ENCODE results near the gene ZBTB7C.

Gene ZBTB7C

GRCh38 chr18:48106498-48106897, 302.7 kb downstream of the ZBTB7C start:
- DNase-seq = no peak

GRCh38 chr18:48105317-48105716, 303.9 kb downstream of the ZBTB7C start:
- no peak for DNase-seq

GRCh38 chr18:48104705-48105104, 304.5 kb downstream of the ZBTB7C start:
- no peak for DNase-seq

- no peak for DNase-seq
Measured at GRCh38 chr18:48100651-48101165, 308.5 kb downstream of the ZBTB7C start.

DNA sequence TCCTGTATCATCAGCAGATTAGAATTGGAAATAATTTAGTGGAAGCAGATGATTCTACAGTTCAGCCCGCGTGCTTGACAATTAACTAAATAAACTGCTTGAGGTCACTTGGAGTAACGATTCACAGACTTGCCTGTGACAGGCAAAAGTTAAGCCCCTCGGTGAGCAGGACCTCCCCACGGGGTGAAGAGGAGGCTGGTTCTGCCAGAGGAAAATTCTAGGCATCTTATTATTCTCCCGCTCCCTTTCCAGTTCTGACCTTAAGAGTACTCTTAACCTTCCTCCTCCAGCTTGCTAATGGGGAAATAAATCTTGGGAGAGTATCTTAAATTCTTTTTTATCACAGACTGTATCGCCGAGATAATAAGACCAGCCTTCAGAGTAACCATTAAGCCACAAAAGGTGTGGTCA, 309.0 kb downstream of the ZBTB7C start:
- no peak for DNase-seq

DNA sequence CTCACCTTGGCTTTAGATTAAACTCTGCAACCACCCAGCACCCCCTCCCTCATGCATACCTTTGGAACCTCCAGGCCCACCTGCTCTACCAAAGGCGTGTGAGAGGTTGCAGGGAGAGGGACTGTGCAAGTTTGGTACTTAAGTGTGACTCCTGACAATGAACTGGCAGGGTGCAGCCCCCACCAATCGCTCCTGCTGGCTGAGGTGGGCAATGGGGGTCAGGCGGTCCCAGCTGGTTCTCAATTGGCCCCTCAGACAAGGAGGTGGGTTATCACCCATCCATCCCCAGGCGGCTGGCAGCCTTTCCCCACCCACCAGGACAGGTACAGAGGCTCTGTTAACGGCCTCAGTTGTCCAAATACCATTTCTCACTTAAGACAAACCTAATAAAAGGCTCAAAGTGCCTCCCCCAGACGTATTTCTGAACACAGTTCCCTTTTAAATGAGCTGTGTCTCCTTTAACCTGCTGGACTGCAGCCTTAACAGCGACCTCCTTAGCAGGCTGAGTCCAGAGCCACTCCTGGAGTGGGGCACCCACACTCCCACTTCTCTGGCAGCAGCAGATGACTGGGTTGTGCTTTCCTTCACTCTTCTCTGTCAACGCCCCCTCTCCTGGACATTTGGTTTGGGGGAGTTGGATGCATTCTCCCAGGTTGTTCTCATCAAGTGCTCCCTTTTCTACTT, 309.6 kb downstream of the ZBTB7C start:
- DNase-seq = no peak

DNA sequence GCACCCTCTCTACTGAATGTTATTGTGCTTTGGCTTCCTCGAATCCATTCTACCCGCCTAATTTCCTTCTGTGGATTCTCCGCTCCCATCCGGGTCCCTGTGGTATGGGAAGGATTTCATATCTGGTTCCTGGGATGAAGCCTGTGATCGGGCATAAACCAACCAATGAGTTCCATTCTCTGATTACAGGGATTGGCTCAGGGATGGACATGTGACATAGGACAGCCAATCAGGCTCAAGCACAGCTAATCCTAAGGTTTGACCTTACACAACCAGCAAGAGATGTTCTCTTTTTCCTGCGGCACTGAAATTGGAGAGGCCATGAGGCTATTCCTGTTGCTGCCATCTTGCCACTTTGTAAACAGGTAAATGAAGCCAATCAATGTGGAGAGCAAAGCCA, 310.6 kb downstream of the ZBTB7C start:
- no peak for DNase-seq

GRCh38 chr18:48098007-48098406, 311.2 kb downstream of the ZBTB7C start:
- no peak for DNase-seq

GRCh38 chr18:48095726-48096125, 313.5 kb downstream of the ZBTB7C start:
- no peak for DNase-seq

DNA sequence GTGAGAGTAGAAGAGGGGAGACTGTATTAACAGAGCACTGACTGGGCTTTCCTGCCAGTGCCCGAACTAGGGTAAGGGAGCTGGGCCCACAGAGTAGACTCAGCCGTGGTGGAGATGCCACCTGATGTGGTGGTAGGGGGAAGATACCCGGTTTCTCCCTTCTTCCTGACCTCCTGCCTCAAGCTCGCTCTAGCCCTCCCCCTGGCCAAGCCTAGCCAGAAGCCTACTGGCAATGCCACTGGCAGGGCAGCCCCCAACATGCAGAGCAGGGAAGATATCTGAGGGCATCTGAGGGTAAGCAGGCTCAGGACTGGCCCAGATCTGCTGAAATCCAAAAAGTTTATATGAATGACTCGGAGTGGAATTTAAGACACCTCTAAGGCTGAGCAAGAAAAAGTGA, 316.1 kb downstream of the ZBTB7C start:
- DNase-seq = no peak

- DNase-seq = no peak
Measured at GRCh38 chr18:48091869-48092497, 317.2 kb downstream of the ZBTB7C start.

DNA sequence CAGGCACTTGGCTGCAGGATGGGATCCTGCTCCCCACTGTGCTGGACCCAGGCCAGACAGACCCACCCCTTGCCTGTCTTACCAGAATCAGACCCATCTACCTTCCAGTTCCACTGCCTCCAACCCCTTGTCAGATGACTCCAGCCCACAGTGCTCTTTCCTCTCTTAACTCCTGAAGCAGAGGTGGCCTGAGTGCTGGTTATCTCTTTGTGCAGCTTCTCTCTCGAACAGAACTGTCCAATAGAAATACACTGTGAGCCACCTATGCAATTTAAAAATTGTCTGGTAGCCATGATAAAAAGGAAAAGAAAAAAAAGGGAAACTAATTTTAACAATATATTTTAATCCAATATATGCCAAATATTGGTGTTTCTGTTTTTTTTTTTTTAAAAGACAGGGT, 318.5 kb downstream of the ZBTB7C start:
- no peak for DNase-seq

DNA sequence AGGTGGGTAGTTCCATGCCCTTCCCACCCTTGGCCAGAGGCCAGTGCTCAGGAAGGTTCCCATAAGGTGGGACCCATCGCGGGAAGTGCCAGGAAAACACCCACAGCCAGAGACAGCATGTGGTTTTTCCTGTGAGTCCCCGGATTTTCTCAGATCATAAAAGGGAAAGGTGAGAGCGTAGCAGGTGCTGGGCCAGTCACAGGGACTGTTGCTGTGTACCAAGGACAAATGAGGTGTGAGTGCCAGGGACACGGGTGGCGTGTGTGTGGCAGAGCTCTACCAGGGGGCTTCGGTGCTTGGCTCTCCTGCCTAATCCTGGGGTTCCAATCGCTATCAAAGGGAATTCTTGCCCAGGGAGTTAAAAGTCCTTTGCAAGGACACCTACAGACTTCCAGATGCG, 319.2 kb downstream of the ZBTB7C start:
- no peak for DNase-seq

- no peak for DNase-seq
Measured at GRCh38 chr18:48085781-48086487, 323.2 kb downstream of the ZBTB7C start.

DNA sequence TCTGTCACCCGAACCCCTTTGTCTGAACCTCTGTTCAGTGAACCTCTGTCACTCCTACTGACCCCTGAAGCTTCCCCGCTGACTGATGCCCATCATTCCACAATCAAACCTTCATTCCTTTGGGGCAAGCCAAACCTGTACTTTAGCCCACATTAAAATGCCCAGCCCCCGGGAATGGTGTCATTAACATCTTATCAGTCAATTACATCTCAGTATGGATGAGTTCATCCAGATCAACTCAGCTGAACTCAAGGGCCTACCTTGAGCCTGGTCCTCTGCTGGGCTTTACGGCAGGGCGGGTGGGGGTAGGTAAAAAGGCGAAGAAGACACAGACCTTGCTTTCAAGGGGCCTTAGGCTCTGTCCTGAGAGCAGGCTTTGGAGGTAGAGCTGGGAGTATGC, 324.3 kb downstream of the ZBTB7C start:
- DNase-seq = no peak

- DNase-seq = no peak
Measured at GRCh38 chr18:48084041-48084757, 325.0 kb downstream of the ZBTB7C start.

- DNase-seq = no peak
Measured at GRCh38 chr18:48080546-48080945, 328.6 kb downstream of the ZBTB7C start.

- DNase-seq = no peak
Measured at GRCh38 chr18:48079885-48080284, 329.3 kb downstream of the ZBTB7C start.

DNA sequence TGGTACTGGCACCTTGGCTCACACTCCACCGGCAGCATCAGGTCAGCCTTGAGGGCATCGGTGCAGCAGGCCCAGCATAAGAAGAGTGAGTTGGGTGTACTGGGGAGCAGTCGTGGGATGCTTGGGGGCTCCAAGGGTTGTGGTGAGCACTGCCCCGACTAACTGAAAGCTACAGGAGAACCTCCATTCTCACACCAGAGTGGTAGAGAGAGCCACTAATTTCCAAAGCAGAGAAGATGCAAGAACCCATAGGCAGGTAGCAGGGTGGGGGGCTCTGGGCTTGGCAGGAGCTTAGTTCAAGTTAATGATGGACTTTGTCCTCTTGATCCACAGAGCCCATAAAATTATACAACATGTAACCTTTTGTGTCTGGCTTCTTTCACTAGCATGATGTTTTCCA, 330.7 kb downstream of the ZBTB7C start:
- no peak for DNase-seq

DNA sequence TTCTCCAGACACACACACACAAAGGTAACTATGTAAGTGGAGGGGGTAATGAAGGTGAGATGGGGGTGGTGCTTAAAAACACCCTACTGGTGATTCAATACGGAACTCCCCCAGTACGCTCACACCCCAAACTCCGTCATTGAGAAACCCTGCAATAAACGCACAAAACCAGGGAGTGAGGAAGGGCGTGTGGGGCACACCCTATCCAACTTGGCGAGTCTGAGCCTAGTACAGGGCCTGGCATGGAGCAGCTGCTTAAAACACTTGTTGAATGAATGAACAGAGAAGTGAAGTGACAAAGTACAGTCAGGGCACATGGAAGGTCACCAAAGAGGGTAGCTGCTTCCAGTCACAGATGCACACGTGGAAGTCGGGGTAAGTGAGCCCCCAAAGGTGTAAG, 331.9 kb downstream of the ZBTB7C start:
- DNase-seq = no peak

DNA sequence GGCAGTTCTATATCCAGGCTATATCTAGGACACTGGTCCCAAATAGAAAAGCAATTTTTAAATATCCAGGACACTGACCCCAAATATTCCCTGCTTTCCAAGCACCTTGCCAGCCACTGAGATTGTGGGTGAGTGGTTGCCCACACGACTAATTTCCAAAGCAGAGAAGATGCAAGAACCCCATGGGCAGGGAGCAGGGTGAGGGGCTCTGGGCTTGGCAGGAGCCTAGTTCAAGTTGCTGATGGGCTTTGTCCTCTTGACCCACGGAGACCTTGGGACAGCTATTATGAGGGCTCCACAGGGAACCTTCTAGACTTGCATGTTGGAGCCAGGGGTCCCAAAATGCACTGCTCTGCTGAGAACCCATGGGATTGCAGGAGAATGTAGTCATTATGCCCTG, 332.7 kb downstream of the ZBTB7C start:
- no peak for DNase-seq

- DNase-seq = no peak
Measured at GRCh38 chr18:48075707-48076093, 333.5 kb downstream of the ZBTB7C start.

DNA sequence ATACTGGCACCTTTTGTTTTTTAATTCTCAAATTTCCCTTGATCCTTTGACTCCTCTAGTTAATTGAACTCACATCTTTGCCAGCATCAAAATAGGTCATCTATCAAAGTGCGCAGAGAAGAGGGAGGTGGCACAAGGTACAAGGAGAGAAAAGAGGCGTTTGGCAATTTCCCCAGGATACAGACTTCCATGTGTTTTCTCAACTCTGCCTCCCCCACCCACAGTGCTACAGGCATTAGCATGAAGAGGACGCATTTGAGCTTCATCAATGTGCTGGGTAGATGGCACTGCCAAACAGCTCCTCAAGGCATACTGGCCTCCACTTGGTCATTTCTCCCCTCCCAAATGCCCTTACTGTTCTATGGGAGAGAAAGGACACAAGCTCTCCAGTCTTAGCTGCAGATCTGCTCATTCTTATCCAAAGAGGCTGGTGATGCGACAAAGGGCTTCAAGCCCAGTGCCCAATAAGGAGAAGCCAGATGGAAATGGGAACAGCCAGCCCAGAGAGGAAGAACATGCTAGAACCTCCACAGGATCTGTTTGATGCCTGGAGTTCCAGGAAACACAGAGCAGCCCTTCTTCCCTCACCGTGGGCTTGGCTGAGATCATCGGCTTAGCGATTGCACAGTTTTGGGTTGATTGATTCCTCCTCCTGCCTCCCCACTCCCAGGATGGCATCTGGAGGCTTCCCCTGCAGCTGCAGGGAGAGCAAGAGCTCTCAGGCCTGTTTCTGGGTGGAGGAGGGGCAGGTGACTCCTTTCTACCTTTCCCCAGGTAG, 334.1 kb downstream of the ZBTB7C start:
- no peak for DNase-seq
